Panc1 (cell line): ENCODE data around the gene DCTN2. TPM values are rescaled to one million over a fixed set of nuclear protein-coding genes. Genes with fewer than 3 reads are reported as not detected.
A peak's percentile ranks its signal among the peaks of the same experiment; 100 is the strongest.

Experiments used
- ATAC-seq: fragments of 200-7000 bp; cut with Tn5 transposase; 2 replicates; pipeline ENCODE4 v1.9.1; 2020; ENCODE audit warnings: mild to moderate bottlenecking, moderate library complexity
- BruUV-seq: library from RNA; stranded (reverse); fragments of 400-500 nt; replicated peaks from 2 replicates; lab custom pipeline; 2021; lab: Mats Ljungman, UMichigan
- CTCF ChIA-PET: fragments of 300-600 bp; sonication (Branson Sonifier 250); formaldehyde crosslinking; loops from one replicate; lab custom pipeline; 2022; ENCODE audit warnings: antibody characterized with exemption; lab: Charles Lee
- POLR2A ChIA-PET: fragments of 300-600 bp; sonication (Branson Sonifier 250); formaldehyde crosslinking; loops from one replicate; lab custom pipeline; 2022; ENCODE audit warnings: antibody characterized with exemption; lab: Charles Lee
- DNase-seq: peaks from one replicate; pipeline ENCODE4 v3.0.0-alpha.2; 2010; ENCODE audit warnings: low read depth, low spot score
- H3K27ac ChIP-seq: 2 replicates; pipeline ENCODE4 v1.5.1; 2011; ENCODE audit warnings: mild to moderate bottlenecking, low read length, inconsistent platforms
- H3K27me3 ChIP-seq: fragments of 200-500 bp; sonication (Bioruptor generic); 2 replicates; pipeline ENCODE4 v1.6.0; 2014; ENCODE audit warnings: low read length, inconsistent platforms; ENCODE audit not compliant: control insufficient read depth, insufficient read depth
- H3K36me3 ChIP-seq: fragments of 200-500 bp; sonication (Bioruptor generic); 2 replicates; pipeline ENCODE4 v1.5.1; 2014; ENCODE audit warnings: inconsistent platforms, mild to moderate bottlenecking, low read length, moderate library complexity; ENCODE audit not compliant: control insufficient read depth, insufficient read depth
- H3K4me1 ChIP-seq: 2 replicates; pipeline ENCODE4 v1.5.1; 2011; ENCODE audit warnings: inconsistent platforms, mild to moderate bottlenecking, low read length, moderate library complexity; ENCODE audit not compliant: control insufficient read depth, insufficient read depth
- H3K4me3 ChIP-seq, 2 experiments: 2 replicates each; pipeline ENCODE4 v1.5.1; 2011 to 2012; ENCODE audit warnings: low read depth in 2 of 2, low read length in 2 of 2, mild to moderate bottlenecking in 2 of 2, inconsistent platforms in 1 of 2, moderate library complexity in 1 of 2
- H3K9me3 ChIP-seq: fragments of 200-500 bp; sonication (Bioruptor generic); 2 replicates; pipeline ENCODE4 v1.5.1; 2014; ENCODE audit warnings: low read depth, mild to moderate bottlenecking, inconsistent platforms, low read length, moderate library complexity; ENCODE audit not compliant: control insufficient read depth, insufficient read depth
- CTCF ChIP-seq: fragments of 450-650 bp; IDR thresholded peaks from 2 replicates; pipeline ENCODE4 v1.5.1; 2017; ENCODE audit warnings: mild to moderate bottlenecking
- POLR2AphosphoS5 ChIP-seq: IDR thresholded peaks from 2 replicates; pipeline ENCODE4 v1.6.1; 2012; ENCODE audit warnings: mild to moderate bottlenecking, low read depth, low read length, moderate library complexity
- REST ChIP-seq, 2 experiments: IDR thresholded peaks; 2 replicates each; pipeline ENCODE4 v1.6.1; 2011 to 2012; ENCODE audit warnings: low read depth in 2 of 2, control low read depth in 1 of 2, low read length in 1 of 2, mild to moderate bottlenecking in 1 of 2, moderate library complexity in 1 of 2; ENCODE audit not compliant: insufficient read depth in 1 of 2
- SIN3A ChIP-seq: IDR thresholded peaks from 2 replicates; pipeline ENCODE4 v1.6.1; 2012; ENCODE audit warnings: low read depth, mild to moderate bottlenecking, low read length, moderate library complexity, borderline replicate concordance; ENCODE audit not compliant: insufficient read depth
- TCF7L2 ChIP-seq: IDR thresholded peaks from 2 replicates; pipeline ENCODE4 v1.6.1; 2011; ENCODE audit warnings: mild to moderate bottlenecking, low read depth, low read length, inconsistent platforms
- in situ Hi-C: cut with HindIII; loops from 2 replicates; pipeline ENCODE4 v1.10.0; 2016; ENCODE audit warnings: low sequenced_read_pairs, low pct_unique_long_range_greater_than_20kb
- intact Hi-C: fragments of 100-400 bp; cut with micrococcal nuclease; formaldehyde crosslinking; loops from one replicate; pipeline ENCODE4 v1.10.0; 2022; ENCODE audit not compliant: unreplicated experiment
- total RNA-seq: library from RNA; stranded (reverse); gene quantifications from one replicate; pipeline ENCODE4 v1.2.1, GENCODE V29; 2021; ENCODE audit not compliant: unreplicated experiment

Gene DCTN2
- total RNA-seq, 1 experiment from 2014 or later, result 97.6 TPM

DNA sequence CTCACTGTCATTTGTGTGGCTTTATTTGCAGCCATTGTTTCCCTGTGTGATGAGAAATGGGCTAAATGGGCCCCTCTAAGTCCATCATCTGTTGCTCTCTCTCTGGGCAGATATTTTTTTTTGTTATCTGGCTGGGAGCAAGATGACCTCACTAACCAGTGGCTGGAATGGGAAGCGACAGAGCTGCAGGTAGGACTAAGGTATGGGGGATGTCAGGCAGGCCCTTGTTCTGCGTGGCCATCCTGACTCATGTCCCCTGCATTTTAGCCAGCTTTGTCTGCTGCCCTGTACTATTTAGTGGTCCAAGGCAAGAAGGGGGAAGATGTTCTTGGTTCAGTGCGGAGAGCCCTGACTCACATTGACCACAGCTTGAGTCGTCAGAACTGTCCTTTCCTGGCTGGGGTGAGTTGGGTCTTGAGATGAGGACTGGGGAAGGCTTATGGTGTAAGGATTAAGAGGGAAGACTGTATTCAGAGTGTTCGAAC lies 57.8 kb downstream of the DCTN2 start:
- peaks cover 16% of the 10 kb centered on the region; the same call in 1 of the 2 replicates for H3K36me3 ChIP-seq
- H3K27me3 ChIP-seq, result no peaks in the 10 kb centered on the region
- ChIA-PET POLR2A (interaction anchor here (0.6 kb wide), 1 partner anchor 41 kb away, joined by 3 read pairs; no protein-coding TSS in a partner anchor), CTCF (no interaction called here)
- intact Hi-C loops (no loop called here), in situ Hi-C loops (no loop called here)
- no TSS peak for BruUV-seq
- peak overlapping the region; percentile 95 to 99 for H3K4me3 ChIP-seq
- ATAC-seq (no peak), DNase-seq (no peak)
- no peaks in the 10 kb centered on the region for H3K9me3 ChIP-seq
- peak overlapping the region; percentile 98 for H3K27ac ChIP-seq
- H3K4me1 ChIP-seq, result peaks cover 12% of the 10 kb centered on the region; the same call in 1 of the 2 replicates
- TF ChIP-seq SIN3A (no peak), CTCF (no peak), POLR2AphosphoS5 (no peak), REST (IDR thresholded peaks at IDR 0.05; ENCODE audit: insufficient read depth in 1 of 2, low read depth in 2 of 2, low read length in 1 of 2) (no peak), TCF7L2 (no peak)

DNA sequence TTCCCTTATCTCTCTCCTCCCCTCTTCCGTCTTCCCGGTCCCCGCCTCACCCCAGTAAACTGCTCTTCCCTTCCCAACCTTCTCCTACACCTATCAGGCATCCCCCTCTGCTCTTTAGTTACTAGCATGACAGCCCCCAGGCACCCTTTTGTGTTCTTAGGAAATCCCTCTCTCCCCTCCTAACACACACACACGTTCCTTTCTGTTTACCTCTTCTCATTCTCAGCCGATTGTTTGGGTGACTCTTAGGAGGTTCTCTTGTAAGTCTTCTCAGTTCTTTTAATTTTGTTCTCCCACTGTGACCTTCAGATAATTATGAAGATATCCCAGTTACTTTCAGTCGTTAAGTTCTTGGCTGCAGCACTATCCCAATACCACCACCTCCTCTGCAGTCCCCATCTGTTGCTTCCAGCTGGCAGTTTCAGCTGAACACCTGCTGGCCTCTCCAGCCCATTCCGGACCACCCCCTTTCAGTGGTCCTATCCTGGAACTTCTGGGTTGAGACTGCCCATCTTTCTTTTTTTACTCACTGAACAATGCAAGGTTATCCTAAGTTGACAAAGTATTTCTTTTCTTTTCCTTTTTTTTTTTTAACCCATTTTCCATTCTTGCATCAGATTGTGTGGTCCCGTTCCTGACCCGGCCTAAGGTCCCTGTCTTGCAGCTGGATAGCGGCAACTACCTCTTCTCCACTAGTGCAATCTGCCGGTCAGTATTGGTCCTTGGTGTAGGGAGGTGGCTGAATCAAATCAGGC lies 58.4 kb downstream of the DCTN2 start:
- no TSS peak for BruUV-seq
- Histone ChIP-seq H3K9me3 (no peaks in the 10 kb centered on the region), H3K4me3 (peak overlapping the region; percentile 95 to 99), H3K27ac (peak overlapping the region; percentile 98), H3K4me1 (peaks cover 12% of the 10 kb centered on the region; the same call in 1 of the 2 replicates), H3K36me3 (peaks cover 16% of the 10 kb centered on the region; the same call in 1 of the 2 replicates), H3K27me3 (no peaks in the 10 kb centered on the region)
- TF ChIP-seq SIN3A, result no peak
- TF ChIP-seq TCF7L2, result no peak
- intact Hi-C loops (no loop called here), in situ Hi-C loops (no loop called here)
- DNase-seq (no peak), ATAC-seq (peak; percentile 26)
- CTCF ChIA-PET, result no interaction called here
- POLR2A ChIA-PET, result interaction anchor here (0.6 kb wide), 1 partner anchor 42 kb away, joined by 3 read pairs; no protein-coding TSS in a partner anchor
